Measurements from ENCODE around the gene CEP112. TPM values are rescaled to one million over a fixed set of nuclear protein-coding genes. Genes with fewer than 3 reads are reported as not detected.
"Not testable (repeated sequence)": the region's sequence is repeated elsewhere in the genome, so short reads cannot be mapped to it uniquely, and the experiment has no call there.

Gene CEP112
- total RNA-seq, 4 donors from 2014 or later, result 15.8 to 50.3 (median 20.2) TPM

DNA sequence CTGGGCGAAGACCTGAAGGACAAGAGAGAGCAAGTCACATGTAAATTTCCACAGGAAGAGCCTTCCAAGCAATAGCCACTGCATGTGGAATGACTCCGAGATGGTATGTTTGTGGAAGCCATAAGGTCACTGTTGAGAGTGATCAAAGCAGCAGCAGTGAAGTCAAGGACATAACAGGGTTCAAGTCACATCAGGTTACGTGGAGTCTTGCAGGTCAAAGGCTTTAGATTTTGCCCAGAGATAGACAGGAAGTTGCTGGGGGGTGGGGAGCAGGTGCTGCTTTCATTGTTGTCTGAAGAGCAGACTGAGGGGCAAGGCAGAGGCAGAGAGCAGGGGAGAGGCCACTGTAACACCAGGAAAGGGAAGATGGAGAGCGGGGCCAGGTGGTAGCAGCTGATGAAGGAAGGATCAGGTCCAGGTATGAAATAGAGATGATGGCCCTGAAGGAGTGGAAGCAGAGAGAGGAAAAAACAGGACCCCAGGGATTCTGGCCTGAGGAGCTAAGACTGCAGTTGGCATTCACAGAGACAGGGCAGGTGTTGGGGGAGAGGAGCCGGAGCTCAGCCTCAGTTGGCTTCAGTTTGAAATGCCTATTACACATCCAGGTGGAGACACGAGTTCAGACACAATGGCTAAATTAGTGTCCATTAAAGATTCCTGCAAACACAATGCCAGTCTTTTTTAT is 501.2 kb downstream of the CEP112 start:
- DNase-seq (ENCODE audit: low spot score), result no peak
- ATAC-seq (ENCODE audit: low FRiP score), result no peak
- TF ChIP-seq, protein P1, sequence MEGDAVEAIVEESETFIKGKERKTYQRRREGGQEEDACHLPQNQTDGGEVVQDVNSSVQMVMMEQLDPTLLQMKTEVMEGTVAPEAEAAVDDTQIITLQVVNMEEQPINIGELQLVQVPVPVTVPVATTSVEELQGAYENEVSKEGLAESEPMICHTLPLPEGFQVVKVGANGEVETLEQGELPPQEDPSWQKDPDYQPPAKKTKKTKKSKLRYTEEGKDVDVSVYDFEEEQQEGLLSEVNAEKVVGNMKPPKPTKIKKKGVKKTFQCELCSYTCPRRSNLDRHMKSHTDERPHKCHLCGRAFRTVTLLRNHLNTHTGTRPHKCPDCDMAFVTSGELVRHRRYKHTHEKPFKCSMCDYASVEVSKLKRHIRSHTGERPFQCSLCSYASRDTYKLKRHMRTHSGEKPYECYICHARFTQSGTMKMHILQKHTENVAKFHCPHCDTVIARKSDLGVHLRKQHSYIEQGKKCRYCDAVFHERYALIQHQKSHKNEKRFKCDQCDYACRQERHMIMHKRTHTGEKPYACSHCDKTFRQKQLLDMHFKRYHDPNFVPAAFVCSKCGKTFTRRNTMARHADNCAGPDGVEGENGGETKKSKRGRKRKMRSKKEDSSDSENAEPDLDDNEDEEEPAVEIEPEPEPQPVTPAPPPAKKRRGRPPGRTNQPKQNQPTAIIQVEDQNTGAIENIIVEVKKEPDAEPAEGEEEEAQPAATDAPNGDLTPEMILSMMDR (IDR thresholded peaks at IDR 0.05), result no peak

DNA sequence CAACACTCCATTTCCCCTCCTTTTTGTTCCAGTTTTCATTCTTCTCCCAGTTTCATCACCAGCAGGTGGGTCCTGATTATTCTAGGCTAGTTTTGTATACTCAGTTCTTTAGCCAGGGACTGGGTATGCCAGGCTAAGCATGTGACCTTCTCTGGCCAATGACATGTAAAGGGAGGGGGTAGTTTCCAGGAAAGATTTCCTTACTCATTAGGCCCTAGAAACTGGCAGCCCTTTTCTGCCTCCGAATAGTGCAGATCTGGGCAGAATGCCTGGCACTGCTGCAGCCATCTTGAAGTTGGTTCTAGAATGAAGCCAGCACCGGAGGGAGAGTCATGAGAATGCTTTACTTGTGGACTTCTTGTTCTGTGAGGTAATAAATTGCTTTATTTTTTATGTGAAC is 503.6 kb downstream of the CEP112 start:
- DNase-seq (ENCODE audit: low spot score) (no peak), ATAC-seq (ENCODE audit: low FRiP score) (no peak)
- TF ChIP-seq, protein P1 (IDR thresholded peaks at IDR 0.05), result no peak

DNA sequence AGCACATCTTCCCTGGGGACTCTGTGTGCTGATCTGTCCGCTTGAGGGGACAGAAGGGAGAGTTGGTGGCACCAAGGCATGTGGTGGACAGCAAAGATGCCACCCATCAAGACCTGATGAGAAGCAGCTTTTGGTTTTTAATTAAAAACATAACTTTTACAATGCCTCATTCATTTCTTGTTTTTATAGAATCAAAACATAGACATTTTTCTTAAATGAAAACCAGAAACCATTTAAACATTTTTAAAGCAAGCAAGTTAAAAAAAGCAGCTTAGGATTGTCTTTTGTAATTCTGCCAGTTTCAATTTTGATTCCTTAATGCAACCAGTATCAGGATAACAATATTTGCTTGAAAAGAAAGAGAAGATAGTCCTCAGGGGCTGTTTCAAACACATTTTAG is 506.8 kb downstream of the CEP112 start:
- ATAC-seq (ENCODE audit: low FRiP score) (no peak), DNase-seq (ENCODE audit: low spot score) (no peak)
- TF ChIP-seq, protein P1 (IDR thresholded peaks at IDR 0.05), result no peak

DNA sequence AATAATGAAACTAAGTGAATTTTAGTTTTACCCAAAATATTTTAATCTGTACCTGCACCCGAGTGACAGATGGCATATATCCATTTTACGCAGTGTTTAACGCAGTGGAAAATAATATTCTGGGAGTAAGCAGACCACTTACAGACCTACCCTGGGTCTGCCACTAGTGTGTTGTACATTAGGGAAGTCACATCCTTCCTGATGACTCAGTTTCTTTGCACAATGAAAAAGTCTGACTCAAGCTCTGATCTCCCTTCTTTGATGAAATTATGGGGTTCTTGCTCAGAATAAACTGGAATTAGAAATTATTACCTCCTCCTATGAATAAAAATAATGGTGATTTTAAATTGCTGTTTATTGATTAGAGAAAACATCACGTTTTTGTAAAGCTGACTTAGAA is 507.3 kb downstream of the CEP112 start:
- ATAC-seq (ENCODE audit: low FRiP score) (no peak), DNase-seq (ENCODE audit: low spot score) (no peak)
- TF ChIP-seq, protein P1 (IDR thresholded peaks at IDR 0.05), result no peak

DNA sequence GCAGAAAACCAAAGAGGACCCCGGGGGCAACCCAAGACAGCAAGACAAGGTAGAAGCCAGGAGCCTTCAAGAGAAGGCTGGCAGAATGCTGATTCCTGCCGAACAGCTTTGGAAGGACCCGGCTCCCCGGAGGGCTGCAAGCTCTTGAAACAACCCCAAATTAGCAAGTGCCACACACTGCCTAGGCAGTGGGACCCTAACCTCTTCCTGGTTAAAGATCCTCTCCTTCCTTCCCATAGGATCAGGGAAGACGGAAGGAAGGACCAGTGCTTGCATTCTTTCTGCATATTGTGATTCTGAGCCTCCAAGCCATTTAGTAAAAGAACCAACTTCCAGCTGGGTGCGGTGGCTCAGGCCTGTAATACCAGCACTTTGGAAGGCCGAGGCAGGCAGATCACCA is 508.5 kb downstream of the CEP112 start:
- ATAC-seq (ENCODE audit: low FRiP score) (no peak), DNase-seq (ENCODE audit: low spot score) (no peak)
- TF ChIP-seq, protein P1 (IDR thresholded peaks at IDR 0.05), result no peak

DNA sequence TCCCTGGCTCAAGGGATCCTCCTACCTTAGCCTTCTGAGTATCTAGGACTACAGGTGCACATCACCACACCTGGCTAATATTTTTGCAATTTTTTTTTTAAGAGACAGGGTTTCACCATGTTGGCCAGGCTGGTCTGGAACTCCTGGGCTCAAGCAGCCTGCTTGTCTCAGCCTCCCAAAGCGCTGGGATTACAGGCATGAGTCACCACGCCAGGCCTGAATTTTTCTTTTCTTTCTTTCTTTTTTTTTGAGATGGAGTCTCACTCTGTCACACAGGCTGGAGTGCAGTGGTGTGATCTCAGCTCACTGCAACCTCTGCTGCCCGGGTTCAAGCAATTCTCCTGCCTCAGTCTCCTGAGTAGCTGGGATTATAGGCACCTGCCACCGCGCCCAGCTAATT is 510.2 kb downstream of the CEP112 start:
- not testable (repeated sequence) for DNase-seq (ENCODE audit: low spot score); ATAC-seq (ENCODE audit: low FRiP score)

DNA sequence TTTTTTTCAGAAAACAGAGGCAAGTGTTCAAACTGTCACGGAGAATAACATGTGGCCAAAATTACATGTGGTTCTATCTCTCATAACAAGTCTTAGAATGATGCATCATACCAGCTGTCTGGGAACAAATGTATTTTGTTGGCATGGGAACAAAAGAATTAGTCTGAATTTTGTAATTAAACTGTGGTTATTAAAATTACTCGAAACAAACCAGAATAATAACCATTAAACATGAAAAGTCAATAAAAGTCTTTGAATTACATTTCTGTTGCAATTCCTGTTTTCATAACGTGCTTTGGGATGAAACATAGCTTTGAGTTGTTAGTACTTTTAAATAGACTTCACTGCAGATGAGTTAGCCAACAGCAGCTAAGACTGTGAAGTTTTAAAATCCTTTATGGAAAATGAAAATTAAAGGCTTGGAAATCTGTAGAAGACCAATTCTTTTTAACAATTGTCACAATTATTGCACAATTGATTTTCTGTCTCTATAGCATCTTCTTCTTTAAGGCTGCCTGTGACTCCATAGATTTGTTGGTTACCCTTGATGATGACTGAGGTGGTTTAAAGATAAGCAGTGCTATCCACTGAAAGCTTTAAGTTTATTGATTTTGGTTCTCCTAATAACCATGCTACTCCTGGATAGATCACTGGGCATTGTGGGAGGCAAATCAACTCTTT is 512.6 kb downstream of the CEP112 start:
- DNase-seq (ENCODE audit: low spot score) (no peak), ATAC-seq (ENCODE audit: low FRiP score) (no peak)
- TF ChIP-seq, protein P1 (IDR thresholded peaks at IDR 0.05), result no peak
